Neural progenitor cell (in vitro differentiated cells): Measurements from ENCODE around the gene ITSN1.

Experiments used
- CTCF ChIP-seq: fragments of 200-600 bp; sonication (generic); IDR thresholded peaks from 2 replicates; pipeline ENCODE4 v1.5.1; 2017; ENCODE audit warnings: antibody characterized with exemption, mild to moderate bottlenecking
- EZH2 ChIP-seq: fragments of 200-600 bp; sonication (generic); IDR thresholded peaks from 2 replicates; pipeline ENCODE4 v1.6.1; 2017; ENCODE audit warnings: antibody characterized with exemption, mild to moderate bottlenecking, moderate library complexity

DNA sequence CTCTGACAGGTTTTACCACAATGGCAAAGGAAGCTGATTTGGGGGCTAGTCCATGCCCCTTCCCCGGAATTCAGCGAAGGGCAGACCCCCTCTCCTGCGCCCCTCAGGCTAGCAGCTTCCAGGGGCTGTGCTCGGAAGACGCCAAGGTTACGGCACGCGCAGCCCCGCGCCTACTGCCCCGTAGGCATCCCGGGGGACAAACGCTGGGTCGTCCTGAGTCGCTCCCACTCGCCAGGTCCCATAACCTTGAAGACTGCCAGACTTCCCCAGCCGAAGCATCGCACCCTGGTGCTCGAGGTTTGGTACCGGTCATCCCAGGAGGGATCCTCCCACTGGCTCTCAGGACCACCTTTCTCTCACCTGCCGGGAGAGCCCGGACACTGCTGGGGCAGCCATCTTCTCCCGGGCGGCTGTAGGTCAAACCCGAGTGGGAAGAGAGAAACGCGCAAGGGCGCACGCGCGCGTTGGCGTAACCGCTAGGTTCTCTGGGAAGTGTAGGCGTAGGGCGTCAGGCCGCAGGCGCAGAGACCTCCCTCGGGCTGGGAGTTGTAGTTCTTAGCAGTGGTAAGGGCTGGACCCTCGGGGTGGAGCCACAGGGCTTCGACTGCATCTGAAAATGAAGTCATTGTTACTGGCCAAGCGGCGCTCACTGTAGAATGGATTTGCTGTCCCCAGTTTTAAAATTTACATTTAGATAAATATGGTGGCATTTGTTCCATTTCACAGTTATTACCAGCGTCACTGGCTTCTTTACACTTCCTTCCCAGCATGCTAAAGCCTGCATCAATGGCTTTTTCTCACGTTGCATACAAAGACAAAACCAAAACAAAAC, 273.3 kb downstream of the ITSN1 start, which contains the start of gene ATP5PO:
- TF ChIP-seq CTCF = no peak
- no peak for TF ChIP-seq EZH2
